HL-60/S4 treated with phorbol 12-myristate 13-acetate at 8.2 ng/mL for 4 days and 3 days (cell line): ENCODE measurements around the gene PRKCE.

Experiments
- in situ Hi-C: fragments of 300-500 bp; cut with MboI; formaldehyde crosslinking; loops from 2 replicates; pipeline ENCODE4 v1.15.0; 2022; ENCODE audit warnings: low sequenced_read_pairs

PRKCE gene

GRCh38 chr2:45721150-45721549, 69.7 kb downstream of the PRKCE start:
- in situ Hi-C loops, result no loop called here

GRCh38 chr2:45722477-45722876, 71.0 kb downstream of the PRKCE start:
- in situ Hi-C loops, result no loop called here

GRCh38 chr2:45723857-45724256, 72.4 kb downstream of the PRKCE start:
- in situ Hi-C loops, result no loop called here

GRCh38 chr2:45724335-45724734, 72.9 kb downstream of the PRKCE start:
- in situ Hi-C loops, result no loop called here

GRCh38 chr2:45725731-45726130, 74.3 kb downstream of the PRKCE start:
- in situ Hi-C loops, result no loop called here

GRCh38 chr2:45726188-45726587, 74.7 kb downstream of the PRKCE start:
- in situ Hi-C loops, result no loop called here

GRCh38 chr2:45728458-45728942, 77.0 kb downstream of the PRKCE start:
- in situ Hi-C loops, result no loop called here

- in situ Hi-C loops, result no loop called here
These were observed 78.5 kb downstream of the PRKCE start for GRCh38 chr2:45729753-45730512.

GRCh38 chr2:45731141-45731540, 79.7 kb downstream of the PRKCE start:
- in situ Hi-C loops, result no loop called here

- in situ Hi-C loops, result no loop called here
These were observed 81.0 kb downstream of the PRKCE start for GRCh38 chr2:45732436-45732835.

- in situ Hi-C loops, result no loop called here
These were observed 81.5 kb downstream of the PRKCE start for GRCh38 chr2:45732946-45733345.

- in situ Hi-C loops, result no loop called here
These were observed 82.9 kb downstream of the PRKCE start for GRCh38 chr2:45734336-45734735.

GRCh38 chr2:45734952-45735351, 83.5 kb downstream of the PRKCE start:
- in situ Hi-C loops, result no loop called here

GRCh38 chr2:45736757-45737704, 85.6 kb downstream of the PRKCE start:
- in situ Hi-C loops, result no loop called here

GRCh38 chr2:45739796-45740485, 88.5 kb downstream of the PRKCE start:
- in situ Hi-C loops, result no loop called here

- in situ Hi-C loops, result no loop called here
These were observed 89.8 kb downstream of the PRKCE start for GRCh38 chr2:45741161-45741850.

- in situ Hi-C loops, result no loop called here
These were observed 92.3 kb downstream of the PRKCE start for GRCh38 chr2:45743531-45744396.

GRCh38 chr2:45745231-45745630, 93.8 kb downstream of the PRKCE start:
- in situ Hi-C loops, result no loop called here

- in situ Hi-C loops, result no loop called here
These were observed 95.4 kb downstream of the PRKCE start for GRCh38 chr2:45746888-45747287.

GRCh38 chr2:45747363-45747762, 95.9 kb downstream of the PRKCE start:
- in situ Hi-C loops, result no loop called here
